ENCODE results near the gene C19orf25. TPM values are rescaled to one million over a fixed set of nuclear protein-coding genes. Genes with fewer than 3 reads are reported as not detected.

Gene C19orf25
- total and polyA plus RNA-seq, 2 donors (not counting 1 experiment from before 2014, with no cell fraction given) = 11.2 to 24.8 TPM

DNA sequence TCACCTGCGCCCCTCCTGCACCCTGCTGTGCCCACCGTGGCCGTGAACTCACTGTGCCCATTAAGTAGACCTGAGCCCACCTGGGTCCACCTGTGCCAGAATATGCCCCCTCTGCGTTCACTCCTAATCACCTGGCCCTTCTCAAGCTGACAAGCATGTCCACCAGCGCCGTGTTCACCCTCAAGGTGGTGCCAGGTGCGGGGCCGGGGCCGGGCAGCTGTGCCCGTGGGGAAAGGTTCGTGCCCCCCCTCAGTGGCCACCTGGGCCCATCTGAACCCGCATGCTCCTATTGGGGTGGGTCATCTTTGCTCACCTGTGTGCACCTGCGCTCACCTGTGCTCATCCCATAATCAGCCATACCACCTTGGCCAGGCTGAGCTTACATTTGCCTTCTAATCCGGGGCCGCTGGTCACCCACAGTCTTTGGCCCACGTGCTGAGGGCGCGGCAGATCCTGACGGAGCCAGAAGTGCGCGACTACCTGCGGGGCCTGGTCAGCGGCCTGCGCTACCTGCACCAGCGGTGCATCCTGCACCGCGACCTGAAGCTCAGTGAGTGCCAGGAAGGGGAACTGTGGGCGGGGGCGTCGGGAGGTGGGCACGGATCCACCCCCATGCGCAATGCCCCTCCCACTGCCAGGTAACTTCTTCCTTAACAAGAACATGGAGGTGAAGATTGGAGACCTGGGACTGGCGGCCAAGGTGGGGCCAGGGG, 47.2 kb upstream of the C19orf25 start:
- no peak overlapping the region for H3K9ac ChIP-seq (ENCODE audit: insufficient read depth, low read length)
- no peaks in the 10 kb centered on the region for H3K36me3 ChIP-seq (ENCODE audit: control insufficient read depth, insufficient read depth, low read length)
- no peaks in the 10 kb centered on the region for H4K20me1 ChIP-seq (ENCODE audit: control insufficient read depth, extremely low read depth, insufficient read depth, low read length)
- H3K27ac ChIP-seq (ENCODE audit: insufficient read depth, low read length) = no peak overlapping the region
- no peak overlapping the region for H2AFZ ChIP-seq (ENCODE audit: low read length)
- H3K4me2 ChIP-seq (ENCODE audit: extremely low read depth, insufficient read depth, low read length) = no peak overlapping the region
- no peaks in the 10 kb centered on the region for H3K4me1 ChIP-seq (ENCODE audit: control insufficient read depth, extremely low read depth, insufficient read depth, low read length)
- no peaks in the 10 kb centered on the region for H3K79me2 ChIP-seq (ENCODE audit: control insufficient read depth, insufficient read depth, low read length)
- H3K4me3 ChIP-seq (replicated peaks in 1 of 4; ENCODE audit: control extremely low read depth in 1 of 4, insufficient read depth in 1 of 4, low read depth in 3 of 4, low read length in 4 of 4) = no peak overlapping the region
- DNase-seq (ENCODE audit: low read depth in 2 of 2) = no peak
- H3K27me3 ChIP-seq (ENCODE audit: control insufficient read depth, insufficient read depth, low read length) = peaks cover 18% of the 10 kb centered on the region
- no peaks in the 10 kb centered on the region for H3K9me3 ChIP-seq (ENCODE audit: control insufficient read depth, insufficient read depth, low read depth, low read length)
- TF ChIP-seq, protein P1, sequence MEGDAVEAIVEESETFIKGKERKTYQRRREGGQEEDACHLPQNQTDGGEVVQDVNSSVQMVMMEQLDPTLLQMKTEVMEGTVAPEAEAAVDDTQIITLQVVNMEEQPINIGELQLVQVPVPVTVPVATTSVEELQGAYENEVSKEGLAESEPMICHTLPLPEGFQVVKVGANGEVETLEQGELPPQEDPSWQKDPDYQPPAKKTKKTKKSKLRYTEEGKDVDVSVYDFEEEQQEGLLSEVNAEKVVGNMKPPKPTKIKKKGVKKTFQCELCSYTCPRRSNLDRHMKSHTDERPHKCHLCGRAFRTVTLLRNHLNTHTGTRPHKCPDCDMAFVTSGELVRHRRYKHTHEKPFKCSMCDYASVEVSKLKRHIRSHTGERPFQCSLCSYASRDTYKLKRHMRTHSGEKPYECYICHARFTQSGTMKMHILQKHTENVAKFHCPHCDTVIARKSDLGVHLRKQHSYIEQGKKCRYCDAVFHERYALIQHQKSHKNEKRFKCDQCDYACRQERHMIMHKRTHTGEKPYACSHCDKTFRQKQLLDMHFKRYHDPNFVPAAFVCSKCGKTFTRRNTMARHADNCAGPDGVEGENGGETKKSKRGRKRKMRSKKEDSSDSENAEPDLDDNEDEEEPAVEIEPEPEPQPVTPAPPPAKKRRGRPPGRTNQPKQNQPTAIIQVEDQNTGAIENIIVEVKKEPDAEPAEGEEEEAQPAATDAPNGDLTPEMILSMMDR (conservative IDR thresholded peaks at IDR 0.05 in 1 of 2, IDR thresholded peaks at IDR 0.05 in 1 of 2; ENCODE audit: low read depth in 1 of 2, low read length in 2 of 2) = no peak
- TF ChIP-seq EZH2 (IDR thresholded peaks at IDR 0.05; ENCODE audit: low read length, missing control alignments) = no peak

DNA sequence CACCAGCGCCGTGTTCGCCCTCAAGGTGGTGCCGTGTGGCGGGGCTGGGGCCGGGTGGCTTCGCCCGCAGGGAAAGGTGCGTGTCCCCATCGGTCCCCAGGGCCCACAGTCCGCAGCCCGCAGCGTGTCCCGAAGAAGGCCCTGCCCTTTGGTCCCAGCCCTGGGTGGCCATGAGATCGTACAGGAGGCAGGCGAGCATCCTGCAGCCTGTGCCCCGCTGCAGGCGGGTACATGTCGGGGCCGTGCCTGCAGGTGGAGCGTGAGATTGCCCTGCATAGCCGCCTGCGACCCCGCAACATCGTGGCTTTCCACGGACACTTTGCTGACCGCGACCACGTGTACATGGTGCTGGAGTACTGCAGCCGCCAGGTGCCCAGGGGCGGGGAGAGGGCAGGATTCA, 46.3 kb upstream of the C19orf25 start:
- TF ChIP-seq, protein P1 (conservative IDR thresholded peaks at IDR 0.05 in 1 of 2, IDR thresholded peaks at IDR 0.05 in 1 of 2; ENCODE audit: low read depth in 1 of 2, low read length in 2 of 2) = no peak
- TF ChIP-seq EZH2 (IDR thresholded peaks at IDR 0.05; ENCODE audit: low read length, missing control alignments) = no peak
- Histone ChIP-seq H3K9me3 (ENCODE audit: control insufficient read depth, insufficient read depth, low read depth, low read length) (no peaks in the 10 kb centered on the region), H3K4me2 (ENCODE audit: extremely low read depth, insufficient read depth, low read length) (no peak overlapping the region), H2AFZ (ENCODE audit: low read length) (no peak overlapping the region), H3K4me3 (replicated peaks in 1 of 4; ENCODE audit: control extremely low read depth in 1 of 4, insufficient read depth in 1 of 4, low read depth in 3 of 4, low read length in 4 of 4) (no peak overlapping the region), H3K4me1 (ENCODE audit: control insufficient read depth, extremely low read depth, insufficient read depth, low read length) (no peaks in the 10 kb centered on the region), H3K9ac (ENCODE audit: insufficient read depth, low read length) (no peak overlapping the region), H3K27me3 (ENCODE audit: control insufficient read depth, insufficient read depth, low read length) (peaks cover 18% of the 10 kb centered on the region), H3K27ac (ENCODE audit: insufficient read depth, low read length) (no peak overlapping the region), H3K79me2 (ENCODE audit: control insufficient read depth, insufficient read depth, low read length) (no peaks in the 10 kb centered on the region), H4K20me1 (ENCODE audit: control insufficient read depth, extremely low read depth, insufficient read depth, low read length) (no peaks in the 10 kb centered on the region), H3K36me3 (ENCODE audit: control insufficient read depth, insufficient read depth, low read length) (no peaks in the 10 kb centered on the region)
- no peak for DNase-seq (ENCODE audit: low read depth in 2 of 2)

DNA sequence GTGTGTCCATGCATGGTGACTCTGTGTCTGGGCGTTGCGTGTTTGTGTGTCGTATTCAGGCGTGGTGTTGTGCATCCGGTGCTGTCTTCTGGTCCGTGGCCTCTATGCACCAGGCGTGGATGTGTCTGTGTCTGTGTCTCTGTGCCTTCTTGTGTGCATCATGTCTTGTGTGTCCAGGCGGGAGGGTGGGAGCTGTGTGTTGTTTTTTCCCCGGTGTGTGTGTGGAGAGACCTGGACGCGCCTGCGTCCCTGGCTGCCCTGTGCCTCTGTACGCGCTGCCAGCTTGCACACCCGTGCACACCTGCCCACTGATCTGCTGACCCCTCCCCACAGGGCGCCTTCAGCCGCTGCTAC, 45.9 kb upstream of the C19orf25 start:
- peaks cover 18% of the 10 kb centered on the region for H3K27me3 ChIP-seq (ENCODE audit: control insufficient read depth, insufficient read depth, low read length)

More for the DNA sequence above, 45.9 kb upstream of the C19orf25 start:
- Histone ChIP-seq H3K36me3 (ENCODE audit: control insufficient read depth, insufficient read depth, low read length) (no peaks in the 10 kb centered on the region), H3K9ac (ENCODE audit: insufficient read depth, low read length) (no peak overlapping the region), H3K4me2 (ENCODE audit: extremely low read depth, insufficient read depth, low read length) (no peak overlapping the region), H3K4me1 (ENCODE audit: control insufficient read depth, extremely low read depth, insufficient read depth, low read length) (no peaks in the 10 kb centered on the region), H3K9me3 (ENCODE audit: control insufficient read depth, insufficient read depth, low read depth, low read length) (no peaks in the 10 kb centered on the region), H3K79me2 (ENCODE audit: control insufficient read depth, insufficient read depth, low read length) (no peaks in the 10 kb centered on the region), H3K27ac (ENCODE audit: insufficient read depth, low read length) (no peak overlapping the region), H3K4me3 (replicated peaks in 1 of 4; ENCODE audit: control extremely low read depth in 1 of 4, insufficient read depth in 1 of 4, low read depth in 3 of 4, low read length in 4 of 4) (no peak overlapping the region), H2AFZ (ENCODE audit: low read length) (no peak overlapping the region), H4K20me1 (ENCODE audit: control insufficient read depth, extremely low read depth, insufficient read depth, low read length) (no peaks in the 10 kb centered on the region)
- TF ChIP-seq EZH2 (IDR thresholded peaks at IDR 0.05; ENCODE audit: low read length, missing control alignments) = no peak
- TF ChIP-seq, protein P1 (conservative IDR thresholded peaks at IDR 0.05 in 1 of 2, IDR thresholded peaks at IDR 0.05 in 1 of 2; ENCODE audit: low read depth in 1 of 2, low read length in 2 of 2) = no peak
- DNase-seq (ENCODE audit: low read depth in 2 of 2) = no peak
